HCT116 (cell line): ENCODE measurements around the gene KRTAP5-4.

Experiments
- EZH2 ChIP-seq: fragments of 200-600 bp; sonication (generic); IDR thresholded peaks from 2 replicates; pipeline ENCODE4 v1.6.1; 2017; ENCODE audit warnings: antibody characterized with exemption, mixed run types
- EZH2phosphoT487 ChIP-seq: fragments of 200-600 bp; IDR thresholded peaks from 2 replicates; pipeline ENCODE4 v1.6.1; 2018; ENCODE audit warnings: antibody characterized with exemption, borderline replicate concordance
- POLR2A ChIP-seq: IDR thresholded peaks from 2 replicates; pipeline ENCODE4 v1.7.0; 2011; ENCODE audit warnings: borderline replicate concordance; ENCODE audit not compliant: insufficient read depth, insufficient read length; ENCODE audit errors: extremely low read depth
- POLR2AphosphoS5 ChIP-seq: IDR thresholded peaks from 2 replicates; pipeline ENCODE4 v1.6.1; 2011; ENCODE audit warnings: mild to moderate bottlenecking, low read depth, low read length, moderate library complexity
- TF ChIP-seq, protein P1 (sequence below): IDR thresholded peaks from 2 replicates; pipeline ENCODE4 v1.6.1; 2012; ENCODE audit warnings: low read depth
- TF ChIP-seq, protein P2 (sequence below), 3 experiments: fragments of 200-600 bp in 1 of 3; sonication (generic) in 1 of 3; IDR thresholded peaks in 2 of 3; conservative IDR thresholded peaks in 1 of 3; 2 replicates each; pipeline ENCODE4 v1.5.1; 2012 to 2017; ENCODE audit warnings: low read depth in 2 of 3, low read length in 2 of 3, antibody characterized with exemption in 1 of 3, borderline replicate concordance in 1 of 3, control low read depth in 1 of 3, mild to moderate bottlenecking in 1 of 3, mixed read lengths in 1 of 3, mixed run types in 1 of 3, moderate library complexity in 1 of 3; ENCODE audit not compliant: insufficient read depth in 1 of 3

DNA sequence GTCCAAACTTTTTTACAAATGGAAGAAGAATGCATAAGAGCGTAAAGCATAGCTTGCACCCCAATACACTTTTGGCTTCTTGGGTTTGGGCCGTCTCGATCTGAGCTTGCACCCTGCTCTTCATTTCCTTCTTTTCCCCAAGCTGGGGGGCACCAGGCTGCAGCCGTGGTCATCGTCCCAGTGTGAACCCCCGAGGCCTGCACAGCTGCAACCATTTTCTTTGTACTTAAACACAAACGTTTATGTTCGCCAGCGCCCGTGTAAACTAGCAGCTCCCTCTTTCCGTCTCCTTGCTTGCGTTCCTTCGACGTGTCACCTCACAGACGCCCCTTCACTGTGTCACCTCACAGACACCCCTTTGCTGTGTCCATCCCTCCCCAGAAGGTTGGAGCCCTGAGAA, 17.7 kb upstream of the KRTAP5-4 start:
- TF ChIP-seq, protein P1, sequence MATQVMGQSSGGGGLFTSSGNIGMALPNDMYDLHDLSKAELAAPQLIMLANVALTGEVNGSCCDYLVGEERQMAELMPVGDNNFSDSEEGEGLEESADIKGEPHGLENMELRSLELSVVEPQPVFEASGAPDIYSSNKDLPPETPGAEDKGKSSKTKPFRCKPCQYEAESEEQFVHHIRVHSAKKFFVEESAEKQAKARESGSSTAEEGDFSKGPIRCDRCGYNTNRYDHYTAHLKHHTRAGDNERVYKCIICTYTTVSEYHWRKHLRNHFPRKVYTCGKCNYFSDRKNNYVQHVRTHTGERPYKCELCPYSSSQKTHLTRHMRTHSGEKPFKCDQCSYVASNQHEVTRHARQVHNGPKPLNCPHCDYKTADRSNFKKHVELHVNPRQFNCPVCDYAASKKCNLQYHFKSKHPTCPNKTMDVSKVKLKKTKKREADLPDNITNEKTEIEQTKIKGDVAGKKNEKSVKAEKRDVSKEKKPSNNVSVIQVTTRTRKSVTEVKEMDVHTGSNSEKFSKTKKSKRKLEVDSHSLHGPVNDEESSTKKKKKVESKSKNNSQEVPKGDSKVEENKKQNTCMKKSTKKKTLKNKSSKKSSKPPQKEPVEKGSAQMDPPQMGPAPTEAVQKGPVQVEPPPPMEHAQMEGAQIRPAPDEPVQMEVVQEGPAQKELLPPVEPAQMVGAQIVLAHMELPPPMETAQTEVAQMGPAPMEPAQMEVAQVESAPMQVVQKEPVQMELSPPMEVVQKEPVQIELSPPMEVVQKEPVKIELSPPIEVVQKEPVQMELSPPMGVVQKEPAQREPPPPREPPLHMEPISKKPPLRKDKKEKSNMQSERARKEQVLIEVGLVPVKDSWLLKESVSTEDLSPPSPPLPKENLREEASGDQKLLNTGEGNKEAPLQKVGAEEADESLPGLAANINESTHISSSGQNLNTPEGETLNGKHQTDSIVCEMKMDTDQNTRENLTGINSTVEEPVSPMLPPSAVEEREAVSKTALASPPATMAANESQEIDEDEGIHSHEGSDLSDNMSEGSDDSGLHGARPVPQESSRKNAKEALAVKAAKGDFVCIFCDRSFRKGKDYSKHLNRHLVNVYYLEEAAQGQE, result no peak
- TF ChIP-seq EZH2phosphoT487 (no peak), EZH2 (no peak), POLR2AphosphoS5 (no peak), POLR2A (no peak)
- TF ChIP-seq, protein P2, sequence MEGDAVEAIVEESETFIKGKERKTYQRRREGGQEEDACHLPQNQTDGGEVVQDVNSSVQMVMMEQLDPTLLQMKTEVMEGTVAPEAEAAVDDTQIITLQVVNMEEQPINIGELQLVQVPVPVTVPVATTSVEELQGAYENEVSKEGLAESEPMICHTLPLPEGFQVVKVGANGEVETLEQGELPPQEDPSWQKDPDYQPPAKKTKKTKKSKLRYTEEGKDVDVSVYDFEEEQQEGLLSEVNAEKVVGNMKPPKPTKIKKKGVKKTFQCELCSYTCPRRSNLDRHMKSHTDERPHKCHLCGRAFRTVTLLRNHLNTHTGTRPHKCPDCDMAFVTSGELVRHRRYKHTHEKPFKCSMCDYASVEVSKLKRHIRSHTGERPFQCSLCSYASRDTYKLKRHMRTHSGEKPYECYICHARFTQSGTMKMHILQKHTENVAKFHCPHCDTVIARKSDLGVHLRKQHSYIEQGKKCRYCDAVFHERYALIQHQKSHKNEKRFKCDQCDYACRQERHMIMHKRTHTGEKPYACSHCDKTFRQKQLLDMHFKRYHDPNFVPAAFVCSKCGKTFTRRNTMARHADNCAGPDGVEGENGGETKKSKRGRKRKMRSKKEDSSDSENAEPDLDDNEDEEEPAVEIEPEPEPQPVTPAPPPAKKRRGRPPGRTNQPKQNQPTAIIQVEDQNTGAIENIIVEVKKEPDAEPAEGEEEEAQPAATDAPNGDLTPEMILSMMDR (IDR thresholded peaks at IDR 0.05 in 2 of 3, conservative IDR thresholded peaks at IDR 0.05 in 1 of 3; ENCODE audit: borderline replicate concordance in 1 of 3, insufficient read depth in 1 of 3, low read depth in 2 of 3, low read length in 2 of 3), result no peak
